ENCODE data around the gene ALG9.

ALG9 gene

GRCh38 chr11:111879637-111879960, 8.2 kb upstream of the ALG9 start:
- DNase-seq (ENCODE audit: low spot score): no peak

- peak; percentile 94 for DNase-seq (ENCODE audit: low spot score)
Observed at GRCh38 chr11:111878849-111879636, 7.7 kb upstream of the ALG9 start, which contains the start of the genes CFAP68 and FDXACB1. TSS of gene CFAP68 (plus strand) at chr11:111879541. CDS start at chr11:111879561, 20 bp downstream. TSS of gene FDXACB1 (minus strand) at chr11:111879165. CDS start at chr11:111879132, 33 bp downstream.

- no peak for DNase-seq (ENCODE audit: low spot score)
Observed at GRCh38 chr11:111878385-111878848, 7.0 kb upstream of the ALG9 start.

GRCh38 chr11:111871693-111872161, 346 bp upstream of the ALG9 start:
- no peak for DNase-seq (ENCODE audit: low spot score)

- DNase-seq (ENCODE audit: low spot score): no peak
Observed at GRCh38 chr11:111870522-111870885, 877 bp downstream of the ALG9 start.

- DNase-seq (ENCODE audit: low spot score): no peak
Observed at GRCh38 chr11:111870113-111870512, 1.3 kb downstream of the ALG9 start.

GRCh38 chr11:111860257-111860656, 11.1 kb downstream of the ALG9 start:
- DNase-seq (ENCODE audit: low spot score): no peak

- DNase-seq (ENCODE audit: low spot score): no peak
Observed at GRCh38 chr11:111855506-111855905, 15.9 kb downstream of the ALG9 start.

GRCh38 chr11:111852103-111852502, 19.3 kb downstream of the ALG9 start:
- DNase-seq (ENCODE audit: low spot score): no peak

GRCh38 chr11:111851636-111852035, 19.7 kb downstream of the ALG9 start:
- no peak for DNase-seq (ENCODE audit: low spot score)

- no peak for DNase-seq (ENCODE audit: low spot score)
Observed at GRCh38 chr11:111851067-111851466, 20.3 kb downstream of the ALG9 start.

GRCh38 chr11:111849631-111850030, 21.8 kb downstream of the ALG9 start:
- no peak for DNase-seq (ENCODE audit: low spot score)

- DNase-seq (ENCODE audit: low spot score): no peak
Observed at GRCh38 chr11:111846636-111847035, 24.7 kb downstream of the ALG9 start.

- DNase-seq (ENCODE audit: low spot score): no peak
Observed at GRCh38 chr11:111846063-111846462, 25.3 kb downstream of the ALG9 start.

- DNase-seq (ENCODE audit: low spot score): no peak
Observed at GRCh38 chr11:111845276-111846028, 25.9 kb downstream of the ALG9 start.

GRCh38 chr11:111843661-111844060, 27.7 kb downstream of the ALG9 start:
- no peak for DNase-seq (ENCODE audit: low spot score)

GRCh38 chr11:111841370-111842053, 29.9 kb downstream of the ALG9 start:
- DNase-seq (ENCODE audit: low spot score): peak; percentile 72

- DNase-seq (ENCODE audit: low spot score): no peak
Observed at GRCh38 chr11:111840143-111840542, 31.2 kb downstream of the ALG9 start.

GRCh38 chr11:111838054-111838453, 33.3 kb downstream of the ALG9 start:
- DNase-seq (ENCODE audit: low spot score): no peak

GRCh38 chr11:111837366-111837891, 34.0 kb downstream of the ALG9 start:
- no peak for DNase-seq (ENCODE audit: low spot score)

GRCh38 chr11:111836721-111837120, 34.7 kb downstream of the ALG9 start:
- DNase-seq (ENCODE audit: low spot score): no peak

GRCh38 chr11:111836162-111836561, 35.2 kb downstream of the ALG9 start:
- no peak for DNase-seq (ENCODE audit: low spot score)
